Neural crest cell (in vitro differentiated cells): ENCODE results near the gene ACACB. TPM values are rescaled to one million over a fixed set of nuclear protein-coding genes. Genes with fewer than 3 reads are reported as not detected.

Experiments
- DNase-seq: peaks from one replicate; pipeline ENCODE4 v3.0.0; 2021; ENCODE audit warnings: low read depth, mixed read lengths, low spot score
- H3K27ac Mint-ChIP-seq: one replicate; pipeline ENCODE4 v1.8.0; 2021; ENCODE audit warnings: mild to moderate bottlenecking, mixed read lengths; ENCODE audit not compliant: unreplicated experiment
- H3K27me3 Mint-ChIP-seq: 2 replicates; pipeline ENCODE4 v1.8.0; 2021; ENCODE audit warnings: low read depth, mild to moderate bottlenecking, mixed read lengths
- H3K36me3 Mint-ChIP-seq: 2 replicates; pipeline ENCODE4 v1.8.0; 2021; ENCODE audit warnings: low read depth, mild to moderate bottlenecking, mixed read lengths
- H3K4me1 Mint-ChIP-seq: 2 replicates; pipeline ENCODE4 v1.8.0; 2021; ENCODE audit warnings: mixed read lengths
- H3K4me3 Mint-ChIP-seq: one replicate; pipeline ENCODE4 v1.8.0; 2021; ENCODE audit warnings: mild to moderate bottlenecking, mixed read lengths
- H3K9me3 Mint-ChIP-seq: 2 replicates; pipeline ENCODE4 v1.8.0; 2021; ENCODE audit warnings: mixed read lengths
- long read RNA-seq: library from polyadenylated mRNA; unstranded; transcript quantifications from one replicate; pipeline ENCODE4 v2.0.0, GENCODE V29; 2020
- total RNA-seq: library from RNA; stranded (reverse); gene quantifications from 2 replicates; pipeline ENCODE4 v1.2.1, GENCODE V29; 2021
- TF ChIP-seq, protein P1 (sequence below): fragments of 200-600 bp; sonication (generic); conservative IDR thresholded peaks from 2 replicates; pipeline ENCODE4 v1.5.0; 2021; ENCODE audit warnings: antibody characterized with exemption, mild to moderate bottlenecking

Gene ACACB
- total RNA-seq = 15.9 and 16.8 TPM in 2 replicates
- long read RNA-seq, partial matches to known transcripts = 1 of 2 reads
- long read RNA-seq, other reads (novel, unspliced or antisense) = 1 of 2 reads

DNA sequence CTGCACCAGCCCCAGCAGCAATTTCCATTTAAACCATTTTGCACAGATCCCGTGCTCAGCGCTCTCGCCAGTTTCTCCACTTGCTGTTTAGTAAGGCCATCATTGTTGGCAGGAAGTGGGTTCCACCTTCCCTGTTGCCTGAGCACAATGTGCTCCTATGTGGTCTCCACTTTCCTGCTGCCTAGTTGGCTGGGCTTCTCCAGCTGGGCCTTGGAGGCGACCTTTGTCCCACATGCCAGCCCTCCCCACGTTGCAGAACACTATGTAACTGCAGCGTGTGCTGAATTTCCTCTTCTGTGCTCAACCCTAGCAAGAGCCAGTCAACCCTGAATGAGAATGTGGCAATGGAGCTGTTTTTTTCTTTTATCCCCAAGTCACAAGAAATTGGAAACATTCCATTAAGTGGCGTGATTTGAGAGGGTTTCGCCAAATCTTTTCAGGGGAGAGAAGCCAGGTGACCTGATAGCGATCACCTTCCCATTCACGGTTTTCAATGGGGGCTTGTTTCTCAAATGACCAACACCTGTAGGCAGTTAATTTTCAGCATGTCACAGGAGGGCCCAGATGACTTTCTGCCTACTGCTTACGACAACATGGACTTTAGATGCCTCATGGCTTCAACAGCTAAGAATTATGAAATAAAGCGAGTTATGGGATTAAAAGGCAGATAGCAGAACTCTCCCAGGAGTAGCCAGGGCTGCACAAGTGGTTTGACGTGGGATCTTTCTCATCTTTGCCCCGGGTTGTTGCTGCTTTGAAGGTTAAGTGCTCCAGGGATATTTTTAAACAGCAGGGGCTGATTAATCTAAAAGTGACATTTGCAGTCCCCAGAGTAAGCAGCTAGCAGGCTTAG is at the start of gene ACACB:
ACACB (plus strand) TSS at position 830 of the 853 bp plus-strand sequence. CDS start 22,819 bp downstream, outside the sequence.
- peak within 1 kb of the TSS; percentile 10 for H3K27ac Mint-ChIP-seq
- H3K36me3 Mint-ChIP-seq = no peaks in the 10 kb centered on the region
- no peaks in the 10 kb centered on the region for H3K9me3 Mint-ChIP-seq
- no peak within 1 kb of the TSS for H3K4me3 Mint-ChIP-seq
- TF ChIP-seq, protein P1, sequence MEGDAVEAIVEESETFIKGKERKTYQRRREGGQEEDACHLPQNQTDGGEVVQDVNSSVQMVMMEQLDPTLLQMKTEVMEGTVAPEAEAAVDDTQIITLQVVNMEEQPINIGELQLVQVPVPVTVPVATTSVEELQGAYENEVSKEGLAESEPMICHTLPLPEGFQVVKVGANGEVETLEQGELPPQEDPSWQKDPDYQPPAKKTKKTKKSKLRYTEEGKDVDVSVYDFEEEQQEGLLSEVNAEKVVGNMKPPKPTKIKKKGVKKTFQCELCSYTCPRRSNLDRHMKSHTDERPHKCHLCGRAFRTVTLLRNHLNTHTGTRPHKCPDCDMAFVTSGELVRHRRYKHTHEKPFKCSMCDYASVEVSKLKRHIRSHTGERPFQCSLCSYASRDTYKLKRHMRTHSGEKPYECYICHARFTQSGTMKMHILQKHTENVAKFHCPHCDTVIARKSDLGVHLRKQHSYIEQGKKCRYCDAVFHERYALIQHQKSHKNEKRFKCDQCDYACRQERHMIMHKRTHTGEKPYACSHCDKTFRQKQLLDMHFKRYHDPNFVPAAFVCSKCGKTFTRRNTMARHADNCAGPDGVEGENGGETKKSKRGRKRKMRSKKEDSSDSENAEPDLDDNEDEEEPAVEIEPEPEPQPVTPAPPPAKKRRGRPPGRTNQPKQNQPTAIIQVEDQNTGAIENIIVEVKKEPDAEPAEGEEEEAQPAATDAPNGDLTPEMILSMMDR = no peak
- peaks cover 19% of the 10 kb centered on the region for H3K4me1 Mint-ChIP-seq
- DNase-seq = no peak
- no peaks in the 10 kb centered on the region for H3K27me3 Mint-ChIP-seq

DNA sequence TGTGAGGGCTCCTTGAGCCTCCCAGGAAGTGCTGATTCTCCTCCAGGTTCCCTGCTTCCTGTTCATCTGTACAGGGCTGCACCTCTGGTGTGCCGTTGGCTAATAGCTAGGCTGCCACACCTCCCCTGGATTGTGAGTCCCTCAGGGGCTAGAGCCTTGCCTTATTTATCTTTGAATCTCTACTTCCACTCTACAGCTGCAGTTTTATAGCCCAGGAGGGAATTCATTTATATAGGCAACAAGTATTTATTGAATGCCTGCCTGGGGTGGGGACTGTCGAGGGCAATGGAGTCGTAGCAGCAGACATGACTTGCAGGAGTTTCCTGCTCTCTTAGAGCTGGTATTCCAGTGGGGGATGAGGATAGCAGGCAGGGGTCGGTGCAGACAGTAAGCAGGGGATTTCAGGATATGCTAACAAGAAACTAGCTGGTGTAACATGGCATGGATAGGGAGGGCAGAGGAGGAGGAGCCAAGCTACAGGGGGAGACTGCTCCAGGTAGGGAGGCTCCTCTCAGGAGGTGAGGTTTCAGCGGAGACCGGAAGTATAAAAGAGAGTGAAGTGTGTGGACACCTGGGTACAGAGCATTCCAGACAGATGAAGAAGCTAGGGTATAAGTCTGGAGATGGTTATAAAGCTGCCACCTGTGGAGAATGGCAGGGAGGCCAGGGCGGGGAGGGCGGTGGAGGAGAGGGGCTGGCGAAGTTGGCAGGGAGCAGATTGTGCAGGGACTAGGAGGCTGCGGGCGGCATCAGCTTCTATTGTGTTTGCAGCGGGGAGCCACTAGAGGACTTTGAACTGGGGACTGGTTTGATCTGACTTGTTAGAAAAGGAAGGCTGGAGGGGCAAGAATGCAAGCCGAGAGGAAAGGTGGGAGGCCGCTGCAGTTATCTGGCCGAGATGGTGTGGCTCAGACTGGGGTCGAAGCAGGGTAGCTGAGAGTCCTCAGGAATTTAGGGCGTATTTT is 46.8 kb upstream of the ACACB start:
- Mint-ChIP-seq H3K27me3 (no peaks in the 10 kb centered on the region), H3K9me3 (no peaks in the 10 kb centered on the region), H3K4me1 (no peaks in the 10 kb centered on the region), H3K27ac (no peak overlapping the region), H3K4me3 (no peak overlapping the region), H3K36me3 (peaks cover 13% of the 10 kb centered on the region)
- DNase-seq = no peak
- TF ChIP-seq, protein P1 = no peak

DNA sequence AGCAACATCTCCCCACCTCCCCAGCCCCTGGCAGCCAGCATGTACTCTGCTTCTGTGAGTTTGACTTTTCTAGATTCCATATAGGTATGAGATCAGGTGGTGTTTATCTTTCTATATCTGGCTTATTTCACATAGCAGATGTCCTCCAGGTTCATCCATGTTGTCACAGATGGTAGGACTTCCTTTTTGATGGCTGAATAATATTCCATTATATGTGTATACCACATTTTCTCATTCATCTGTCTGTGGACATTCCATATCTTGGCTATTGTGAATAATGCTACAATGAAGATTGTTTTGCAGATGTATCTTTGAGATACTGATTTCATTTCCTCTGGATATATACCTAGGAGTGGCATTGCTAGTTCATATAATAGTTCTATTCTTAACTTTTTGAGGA is 41.5 kb upstream of the ACACB start:
- Mint-ChIP-seq H3K36me3 (peaks cover 33% of the 10 kb centered on the region), H3K27ac (no peak overlapping the region), H3K4me1 (no peaks in the 10 kb centered on the region), H3K4me3 (no peak overlapping the region), H3K9me3 (no peaks in the 10 kb centered on the region), H3K27me3 (no peaks in the 10 kb centered on the region)
- DNase-seq = no peak
- TF ChIP-seq, protein P1 = no peak

DNA sequence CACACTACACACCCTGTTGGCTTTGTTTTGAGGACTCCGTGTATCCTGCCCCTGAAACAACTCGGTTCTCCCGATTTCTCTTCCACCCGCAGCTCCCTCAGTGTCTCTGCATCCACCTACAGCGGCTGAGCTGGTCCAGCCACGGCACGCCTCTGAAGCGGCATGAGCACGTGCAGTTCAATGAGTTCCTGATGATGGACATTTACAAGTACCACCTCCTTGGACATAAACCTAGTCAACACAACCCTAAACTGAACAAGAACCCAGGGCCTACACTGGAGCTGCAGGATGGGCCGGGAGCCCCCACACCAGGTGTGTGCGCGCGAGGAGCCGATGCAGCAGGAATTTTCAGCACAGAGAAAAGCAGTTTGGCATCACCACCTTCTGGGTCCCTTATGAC is 33.6 kb upstream of the ACACB start:
- no peak overlapping the region for H3K27ac Mint-ChIP-seq
- H3K36me3 Mint-ChIP-seq = peaks cover 11% of the 10 kb centered on the region
- H3K27me3 Mint-ChIP-seq = no peaks in the 10 kb centered on the region
- no peak overlapping the region for H3K4me3 Mint-ChIP-seq
- no peaks in the 10 kb centered on the region for H3K9me3 Mint-ChIP-seq
- TF ChIP-seq, protein P1 = no peak
- H3K4me1 Mint-ChIP-seq = no peaks in the 10 kb centered on the region
- DNase-seq = no peak

DNA sequence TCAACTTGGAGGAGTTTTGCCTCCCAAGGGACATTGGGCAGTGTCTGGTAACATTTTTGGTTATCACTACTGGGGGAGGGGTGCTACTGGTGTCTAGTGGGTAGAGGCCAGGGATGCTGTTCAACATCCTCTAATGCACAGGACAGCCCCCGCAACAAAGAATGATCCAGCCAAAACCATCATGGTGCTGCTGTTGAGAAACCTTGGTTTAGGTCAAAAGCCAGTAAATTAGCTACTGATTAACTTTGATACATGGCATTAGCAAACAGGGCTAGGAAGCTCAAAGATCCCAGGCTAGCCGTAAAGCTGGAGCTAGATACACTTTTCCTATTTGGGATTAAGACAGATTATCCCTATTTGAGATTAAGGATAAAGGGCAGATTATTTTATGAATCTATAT is 32.0 kb upstream of the ACACB start:
- TF ChIP-seq, protein P1 = no peak
- no peak for DNase-seq
- H3K9me3 Mint-ChIP-seq = no peaks in the 10 kb centered on the region
- no peaks in the 10 kb centered on the region for H3K4me1 Mint-ChIP-seq
- H3K27me3 Mint-ChIP-seq = no peaks in the 10 kb centered on the region
- H3K27ac Mint-ChIP-seq = no peak overlapping the region
- no peak overlapping the region for H3K4me3 Mint-ChIP-seq
- H3K36me3 Mint-ChIP-seq = peaks cover 3% of the 10 kb centered on the region
